HG02571 (cell line): Measurements from ENCODE around the gene KIF18A.
"Not testable (repeated sequence)": the region's sequence is repeated elsewhere in the genome, so short reads cannot be mapped to it uniquely, and the experiment has no call there.

ENCODE experiments used
- ATAC-seq: cut with Tn5 transposase; IDR thresholded peaks from one replicate; pipeline ENCODE4 v1.9.1; 2021; ENCODE audit warnings: mild to moderate bottlenecking, moderate library complexity; ENCODE audit not compliant: unreplicated experiment

Gene KIF18A

GRCh38 chr11:28107750-28108618, at the start of gene KIF18A, which contains the start of gene METTL15:
Gene KIF18A, minus strand, starts transcription at chr11:28108156. Its CDS starts 10,209 bp downstream, at chr11:28097947.
Gene METTL15, plus strand, starts transcription at chr11:28108388. Its CDS starts 4,947 bp downstream, at chr11:28113335.
- ATAC-seq, result peak; percentile 95

- ATAC-seq, result no peak
These were observed 45.6 kb upstream of the KIF18A start for GRCh38 chr11:28153586-28153985.

DNA sequence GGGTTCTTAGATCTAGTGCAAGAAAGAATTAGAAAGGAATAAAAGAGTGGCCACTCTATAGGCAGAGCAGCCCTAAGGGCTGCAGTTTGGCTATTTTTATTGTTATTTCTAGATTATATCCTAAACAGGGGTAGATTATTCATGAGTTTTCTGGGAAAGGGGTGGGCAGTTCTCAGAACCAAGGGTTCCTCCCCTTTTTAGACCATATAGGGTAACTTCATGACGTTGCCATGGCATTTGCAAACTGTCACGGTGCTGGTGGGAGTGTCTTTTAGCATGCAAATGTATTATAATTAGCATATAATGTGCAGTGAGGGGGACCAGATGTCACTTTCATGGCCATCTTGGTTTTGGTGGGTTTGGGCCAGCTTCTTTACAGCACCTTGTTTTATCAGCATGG, 44.8 kb upstream of the KIF18A start:
- no peak for ATAC-seq

- ATAC-seq, result no peak
These were observed 38.3 kb upstream of the KIF18A start for GRCh38 chr11:28146123-28146751.

DNA sequence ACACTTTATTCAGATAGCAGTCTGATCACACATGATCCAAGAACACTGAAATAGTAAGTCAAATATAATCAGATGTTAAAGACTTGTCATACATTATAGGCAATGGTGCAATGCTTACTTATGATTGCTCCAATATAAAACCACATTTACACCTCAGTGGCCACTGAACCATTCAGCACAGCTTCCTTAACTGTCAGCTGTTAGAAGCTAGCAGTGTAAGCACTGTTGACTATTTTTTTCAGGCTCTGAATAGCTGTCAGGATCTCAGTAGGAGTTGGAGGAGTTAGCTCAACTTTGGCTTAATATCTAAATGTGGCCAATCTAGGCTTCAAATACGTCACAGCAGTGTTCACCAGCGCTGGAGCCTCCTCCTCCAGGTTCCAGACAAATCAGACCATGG, 36.9 kb upstream of the KIF18A start:
- no peak for ATAC-seq

- ATAC-seq, result no peak
These were observed 34.8 kb upstream of the KIF18A start for GRCh38 chr11:28142724-28143123.

- ATAC-seq, result no peak
These were observed 32.9 kb upstream of the KIF18A start for GRCh38 chr11:28140689-28141455.

- no peak for ATAC-seq
These were observed 32.0 kb upstream of the KIF18A start for GRCh38 chr11:28139841-28140415.

- ATAC-seq, result no peak
These were observed 29.9 kb upstream of the KIF18A start for GRCh38 chr11:28137832-28138231.

GRCh38 chr11:28137366-28137765, 29.4 kb upstream of the KIF18A start:
- no peak for ATAC-seq

DNA sequence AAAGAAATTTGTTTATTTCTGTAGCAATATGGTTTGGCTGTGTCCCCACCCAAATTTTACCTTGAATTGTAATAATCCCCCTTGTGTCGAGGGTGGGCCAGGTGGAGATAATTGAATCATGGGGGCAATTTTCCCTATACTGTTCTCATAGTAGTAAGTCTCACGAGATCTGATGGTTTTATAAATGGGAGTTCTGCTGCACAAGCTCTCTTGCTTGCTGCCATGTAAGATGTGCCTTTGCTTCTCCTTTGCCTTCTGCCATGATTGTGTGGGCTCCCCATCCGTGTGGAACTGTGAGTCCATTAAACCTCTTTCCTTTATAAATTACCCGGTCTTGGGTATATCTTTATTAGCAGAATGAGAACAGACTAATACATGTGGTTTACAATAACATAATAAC, 28.2 kb upstream of the KIF18A start:
- ATAC-seq, result not testable (repeated sequence)

DNA sequence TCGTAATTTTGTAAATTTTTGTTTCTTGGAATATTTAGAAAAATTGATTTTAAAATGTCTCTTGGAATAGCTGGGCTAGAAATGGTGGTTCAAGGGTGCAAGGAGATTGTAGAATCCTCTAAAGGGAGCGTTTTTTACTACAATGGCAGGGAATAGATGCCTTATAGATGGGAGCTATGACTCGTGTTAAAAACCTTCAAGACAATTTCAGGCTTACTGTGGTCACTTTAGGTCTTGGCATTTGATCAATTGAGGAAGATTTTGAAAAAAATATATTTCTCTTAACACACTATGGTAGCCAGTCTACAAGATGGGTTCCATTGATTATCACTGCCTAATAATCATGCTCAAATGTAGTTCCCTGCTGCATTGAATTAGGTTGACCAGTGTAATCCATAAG, 25.2 kb upstream of the KIF18A start:
- no peak for ATAC-seq

GRCh38 chr11:28132548-28132947, 24.6 kb upstream of the KIF18A start:
- ATAC-seq, result no peak

DNA sequence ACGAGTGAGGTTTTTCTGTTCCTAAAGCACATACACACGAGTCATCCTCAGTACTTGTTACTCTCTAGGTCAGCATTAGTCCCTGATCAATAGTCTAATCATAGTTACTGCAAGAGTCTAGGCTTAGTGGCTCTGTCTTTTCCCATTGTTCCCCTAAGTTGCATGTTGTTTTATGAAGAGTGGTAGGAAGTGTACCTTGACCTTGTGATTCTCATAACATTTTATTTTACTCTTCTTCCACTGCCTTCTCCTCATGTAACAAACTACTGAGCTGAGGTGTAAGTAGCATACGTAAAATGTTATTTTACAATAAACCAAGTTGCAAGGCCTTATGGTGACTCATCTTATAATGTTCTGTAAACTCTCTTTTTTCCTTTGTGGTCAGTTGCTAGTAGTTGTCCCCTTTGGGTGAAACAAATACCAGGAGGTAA, 15.2 kb upstream of the KIF18A start:
- ATAC-seq, result no peak

DNA sequence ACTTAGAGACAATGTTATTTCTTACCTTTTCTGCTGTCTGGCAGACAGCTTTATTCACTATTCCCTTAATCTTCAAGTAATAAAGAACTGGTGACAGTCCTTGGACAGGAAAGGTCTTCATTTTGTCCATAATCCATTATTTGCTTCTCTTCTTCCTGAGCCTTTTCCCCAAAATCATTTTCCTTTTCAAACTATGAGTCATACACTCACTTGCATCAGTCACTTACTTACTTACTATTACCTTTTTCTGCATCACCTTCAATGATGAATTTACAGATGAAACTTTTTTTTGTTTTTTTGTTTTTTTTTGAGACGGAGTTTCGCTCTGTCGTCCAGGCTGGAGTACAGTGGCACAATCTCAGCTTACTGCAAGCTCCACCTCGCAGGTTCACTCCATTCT, 9.8 kb upstream of the KIF18A start:
- ATAC-seq, result no peak

DNA sequence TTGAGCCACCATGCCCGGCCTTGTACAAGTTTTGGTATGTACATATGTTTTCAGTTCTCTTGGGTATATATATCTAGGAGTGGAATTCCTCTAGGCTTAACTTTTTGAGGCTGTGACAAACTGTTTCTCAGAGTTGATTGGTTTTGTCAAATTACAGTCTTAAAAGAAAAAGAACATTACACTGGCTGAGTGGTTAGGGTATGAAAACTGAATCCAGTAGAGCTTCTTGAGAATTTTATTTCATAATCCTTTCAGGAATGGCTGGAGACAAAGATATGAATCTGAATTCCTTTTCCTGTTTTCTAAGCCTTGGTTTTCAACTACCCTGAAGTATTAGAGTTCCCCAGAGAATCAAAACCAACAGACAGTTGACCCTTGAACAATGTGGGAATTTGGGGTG, 6.8 kb upstream of the KIF18A start:
- no peak for ATAC-seq

DNA sequence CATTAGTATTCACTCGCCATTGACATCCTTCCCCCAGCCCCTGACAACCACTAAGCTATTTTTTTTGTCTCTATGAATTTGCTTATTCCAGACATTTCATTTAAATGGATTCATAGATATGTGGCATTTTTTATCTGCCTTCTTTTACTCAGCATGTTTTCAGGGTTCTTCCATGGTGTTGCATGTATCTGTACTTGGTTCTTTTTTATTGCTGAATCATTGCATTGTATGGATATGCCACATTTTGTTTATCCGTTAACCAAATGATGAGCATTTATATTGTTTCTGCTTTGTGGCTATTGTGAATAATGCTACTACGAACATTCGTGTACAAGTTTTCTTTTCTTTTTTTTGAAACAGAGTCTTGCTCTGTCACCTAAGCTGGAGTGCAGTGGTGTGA, 6.2 kb upstream of the KIF18A start:
- ATAC-seq, result no peak

- no peak for ATAC-seq
These were observed 2.9 kb upstream of the KIF18A start for GRCh38 chr11:28110821-28111200.

DNA sequence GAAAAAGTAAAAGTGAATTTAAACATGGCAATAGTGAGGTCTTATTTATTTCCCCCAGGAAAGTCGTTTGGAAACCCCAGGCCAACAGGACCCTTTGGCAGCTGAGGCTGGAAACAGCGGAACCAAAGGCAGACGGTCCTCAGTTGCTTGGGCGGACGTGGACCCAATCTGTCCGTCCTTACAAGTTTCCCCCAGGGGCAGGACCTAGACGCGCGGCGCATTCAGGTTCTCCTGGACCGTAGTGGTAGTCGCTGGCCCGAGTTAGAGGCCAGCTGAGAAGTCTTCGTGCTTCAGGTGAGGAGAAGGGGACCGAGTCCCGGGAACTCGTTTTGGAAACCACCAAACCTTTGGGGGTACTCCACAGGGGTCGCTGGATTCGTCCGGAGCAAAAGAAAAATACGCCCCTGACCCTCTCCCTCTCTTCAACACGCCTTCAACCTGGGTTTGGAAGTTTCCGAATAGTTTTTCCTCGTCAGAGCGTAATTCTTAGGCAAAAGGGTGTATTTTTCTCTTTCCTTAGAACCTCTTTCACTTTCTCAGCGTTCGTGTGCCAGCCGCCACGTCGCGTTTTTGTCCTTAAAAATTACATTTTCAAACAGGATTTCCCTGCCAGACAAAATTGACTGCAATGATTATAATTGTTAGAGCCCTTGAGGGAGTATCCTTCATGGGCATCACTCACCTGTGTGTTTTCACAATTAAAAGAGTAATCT, 2.3 kb upstream of the KIF18A start:
- peak; percentile 38 for ATAC-seq

DNA sequence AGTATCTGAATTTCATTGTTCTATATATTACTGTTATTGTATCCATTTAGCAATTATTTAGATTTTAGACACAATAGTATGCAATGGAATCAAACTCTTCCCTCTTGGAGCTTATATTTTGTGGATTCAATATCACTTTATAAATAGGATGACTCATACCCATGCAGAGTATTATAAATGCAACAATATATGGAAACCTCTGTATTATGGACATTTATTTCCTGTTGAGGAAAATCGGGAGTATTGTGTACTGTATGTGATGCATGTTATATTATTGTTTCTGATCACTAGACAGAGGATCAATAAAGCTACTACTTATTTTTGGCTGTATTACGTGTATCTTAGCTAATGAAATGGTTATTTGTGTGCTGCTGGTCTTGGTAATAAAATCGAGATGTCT, 1.0 kb upstream of the KIF18A start:
- ATAC-seq, result no peak
